HG03108 (cell line): Measurements from ENCODE around the gene AP2A2.
"Not testable (repeated sequence)": the region's sequence is repeated elsewhere in the genome, so short reads cannot be mapped to it uniquely, and the experiment has no call there.

ENCODE experiments used
- ATAC-seq: cut with Tn5 transposase; IDR thresholded peaks from one replicate; pipeline ENCODE4 v1.9.1; 2021; ENCODE audit warnings: moderate library complexity; ENCODE audit not compliant: unreplicated experiment

AP2A2 gene

DNA sequence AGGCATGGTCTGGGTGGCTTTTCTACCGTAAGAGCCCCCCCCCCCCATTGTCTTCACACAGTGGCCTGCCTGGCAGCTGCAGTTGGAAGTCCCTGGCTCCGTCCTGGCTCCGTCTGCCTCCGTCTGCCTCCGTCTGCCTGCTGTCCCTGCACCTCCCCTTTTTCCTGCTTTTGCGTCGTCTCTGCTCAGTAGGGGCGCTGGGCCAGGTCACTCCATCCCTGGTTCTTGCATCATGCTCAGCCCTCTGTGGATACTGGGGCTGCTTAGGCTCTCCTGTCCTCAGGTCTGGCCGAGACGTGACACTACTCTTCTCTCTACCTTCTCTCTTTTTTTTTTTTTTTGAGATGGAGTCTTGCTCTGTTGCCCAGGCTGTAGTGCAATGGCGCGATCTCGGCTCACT, 27.8 kb downstream of the AP2A2 start:
- no peak for ATAC-seq

DNA sequence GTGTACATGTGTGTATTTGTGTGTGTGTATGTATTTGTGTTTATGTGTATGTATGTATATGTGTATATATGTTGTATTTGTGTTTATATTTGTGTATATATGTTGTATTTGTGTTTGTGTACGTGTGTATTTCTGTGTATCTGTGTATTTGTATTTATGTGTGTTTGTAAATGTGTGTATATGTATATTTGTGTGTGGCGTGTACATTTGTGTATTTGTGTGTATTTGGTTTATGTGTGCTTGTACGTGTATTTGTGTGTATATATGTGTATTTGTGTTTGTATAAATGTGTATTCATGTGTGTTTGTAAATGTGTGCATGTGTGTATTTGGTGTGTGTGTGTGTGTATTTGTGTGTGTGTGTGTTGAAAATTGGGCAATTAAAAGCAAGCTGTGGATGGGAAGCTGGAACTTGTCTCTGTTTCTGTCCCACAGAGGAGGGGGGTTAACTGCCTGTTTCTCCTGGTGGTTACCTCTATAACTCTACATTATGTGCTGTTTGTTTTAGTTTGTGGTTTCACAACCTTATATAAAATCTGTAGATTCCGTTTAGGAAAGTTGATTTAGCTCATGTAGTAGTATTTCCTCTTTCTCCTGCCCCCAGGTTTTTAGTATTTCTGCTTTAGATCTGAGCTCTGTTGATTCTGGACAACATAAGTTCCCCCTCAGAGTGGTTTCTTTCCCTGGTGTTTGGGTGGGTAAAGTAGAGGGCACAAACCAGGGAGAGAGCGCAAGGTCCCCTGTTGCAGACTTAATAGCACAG, 28.9 kb downstream of the AP2A2 start:
- ATAC-seq, result no peak

DNA sequence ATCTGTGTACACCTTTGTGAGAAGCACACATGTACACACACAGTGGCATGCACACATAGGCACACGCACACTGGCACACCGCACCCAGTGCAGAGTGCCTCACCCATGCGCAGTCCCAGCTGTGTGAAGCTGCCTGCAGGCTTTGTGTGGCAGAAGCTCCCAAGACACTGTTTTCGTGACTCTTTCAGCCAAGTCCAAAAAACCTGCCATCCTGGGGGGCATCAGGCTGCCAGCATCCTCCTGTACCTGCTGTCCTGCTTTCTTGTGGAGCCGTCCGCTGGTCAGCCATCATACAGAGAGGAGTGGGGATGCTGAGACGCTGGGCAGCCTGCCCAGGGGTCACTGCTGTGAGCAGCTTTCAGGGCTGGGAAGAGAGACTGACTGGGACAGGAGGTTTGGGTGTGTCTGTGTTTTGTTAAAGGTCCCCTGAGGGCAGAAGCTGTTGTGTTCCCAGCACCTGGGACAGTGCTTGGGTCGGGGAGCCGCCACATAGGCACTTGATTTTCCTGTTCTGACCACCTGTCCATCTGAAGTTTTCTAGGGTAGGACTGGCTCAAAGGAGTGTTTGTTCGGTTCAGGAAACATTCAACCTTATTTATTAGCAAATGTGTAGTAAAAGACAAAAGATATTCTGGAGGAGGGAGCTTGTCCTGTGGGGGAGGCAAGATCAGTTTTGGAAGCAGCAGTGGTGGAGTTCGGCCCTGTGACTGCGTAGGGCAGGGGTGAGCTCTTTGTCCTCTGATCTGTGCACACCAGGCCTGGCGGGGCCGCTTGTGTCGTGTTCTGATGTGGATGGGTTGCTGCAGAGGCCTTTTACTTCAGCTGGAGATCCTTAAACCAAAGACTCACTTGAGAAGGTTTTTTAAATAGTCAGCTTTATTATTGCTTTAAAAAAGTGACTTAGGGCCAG, 29.7 kb downstream of the AP2A2 start:
- ATAC-seq, result no peak

DNA sequence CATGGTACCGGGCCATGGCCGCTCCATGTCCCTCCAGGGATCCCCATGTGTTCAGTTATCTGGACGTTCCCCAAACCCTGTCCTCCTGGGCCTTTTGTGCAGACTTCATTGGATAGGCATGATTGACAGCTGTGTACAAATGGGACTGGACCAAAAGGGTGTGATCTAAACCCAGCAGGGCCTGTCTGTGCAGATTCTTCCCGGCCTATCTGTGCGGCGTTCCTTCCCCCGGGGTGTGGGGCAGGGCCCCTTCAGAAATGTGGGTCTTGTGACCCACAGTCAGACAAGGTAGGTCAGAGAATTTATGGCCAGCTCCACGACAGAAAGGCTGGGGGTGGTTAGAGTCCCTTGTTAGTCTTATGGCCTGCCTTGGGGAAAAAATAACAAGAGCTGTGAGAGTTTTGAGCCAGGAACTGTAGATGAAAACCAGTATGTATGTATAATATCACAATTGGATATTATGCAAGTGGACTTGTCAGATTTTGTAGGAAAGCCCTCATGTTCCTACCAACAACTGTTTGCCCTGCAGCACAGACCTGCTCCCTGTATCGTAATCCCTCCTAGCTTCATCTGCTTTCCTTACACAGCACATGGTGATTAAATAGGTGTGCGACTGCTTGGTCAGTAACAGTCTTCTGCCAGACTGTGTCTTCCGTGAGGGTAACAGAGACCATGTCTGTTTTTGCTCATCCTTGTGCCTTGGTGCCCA, 31.7 kb downstream of the AP2A2 start:
- no peak for ATAC-seq

DNA sequence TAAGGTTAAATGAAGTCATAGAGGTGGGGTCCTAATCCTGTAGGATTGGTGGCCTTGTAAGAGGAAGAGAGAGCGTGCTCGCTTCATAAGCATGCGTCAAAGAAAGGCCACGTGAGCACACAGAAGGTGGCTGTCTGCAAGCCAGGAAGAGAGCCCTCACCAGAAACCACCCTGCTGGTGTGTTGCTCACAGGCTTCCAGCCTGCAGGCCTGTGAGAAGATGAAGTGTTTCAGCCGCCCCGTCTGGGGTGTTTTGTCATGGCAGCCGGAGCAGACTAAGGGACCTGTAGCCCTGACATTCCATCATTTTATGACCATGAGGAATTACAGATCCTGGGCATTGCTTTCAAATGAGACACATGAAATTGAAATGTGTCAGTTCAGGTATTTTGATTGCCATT, 32.4 kb downstream of the AP2A2 start:
- no peak for ATAC-seq

DNA sequence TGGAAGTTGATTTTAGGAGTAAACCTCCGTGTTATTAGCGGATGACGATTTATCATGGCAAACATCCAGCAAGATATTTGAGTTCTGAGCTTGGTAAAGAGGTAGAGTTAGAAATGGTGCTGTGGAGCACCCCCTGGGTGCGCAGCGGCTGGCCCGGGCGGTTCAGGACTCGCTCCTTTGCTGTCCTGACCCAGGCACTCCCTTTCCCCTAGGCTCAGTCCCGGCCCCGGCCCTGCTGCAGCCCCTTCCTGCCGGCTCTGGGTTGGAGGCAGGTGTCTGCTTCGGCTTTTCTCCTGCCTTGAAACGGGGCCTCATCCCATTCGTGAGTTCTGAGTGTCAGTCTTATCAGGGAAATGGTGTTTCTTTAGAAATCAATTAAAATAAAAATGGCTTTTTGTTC, 33.4 kb downstream of the AP2A2 start:
- no peak for ATAC-seq

DNA sequence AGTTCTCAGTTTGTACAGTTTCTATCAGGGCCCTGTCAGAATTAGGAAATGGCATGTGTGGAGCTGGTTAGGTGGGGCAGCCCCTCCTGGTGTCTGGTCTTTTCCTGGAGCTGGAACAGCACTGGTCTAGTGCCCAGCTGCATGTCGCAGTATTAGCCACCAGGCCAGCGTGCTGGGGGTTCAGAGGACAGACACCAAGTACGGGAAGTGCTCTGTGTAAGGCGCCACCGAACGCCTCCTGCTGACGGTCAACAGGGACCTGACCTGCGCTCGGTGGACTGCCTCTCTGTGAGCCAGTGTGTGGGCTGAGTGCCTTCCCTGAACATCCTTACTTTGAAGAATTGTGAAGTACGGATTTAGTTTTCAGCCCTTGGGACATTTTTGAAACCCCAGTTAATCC, 33.9 kb downstream of the AP2A2 start:
- ATAC-seq, result no peak

DNA sequence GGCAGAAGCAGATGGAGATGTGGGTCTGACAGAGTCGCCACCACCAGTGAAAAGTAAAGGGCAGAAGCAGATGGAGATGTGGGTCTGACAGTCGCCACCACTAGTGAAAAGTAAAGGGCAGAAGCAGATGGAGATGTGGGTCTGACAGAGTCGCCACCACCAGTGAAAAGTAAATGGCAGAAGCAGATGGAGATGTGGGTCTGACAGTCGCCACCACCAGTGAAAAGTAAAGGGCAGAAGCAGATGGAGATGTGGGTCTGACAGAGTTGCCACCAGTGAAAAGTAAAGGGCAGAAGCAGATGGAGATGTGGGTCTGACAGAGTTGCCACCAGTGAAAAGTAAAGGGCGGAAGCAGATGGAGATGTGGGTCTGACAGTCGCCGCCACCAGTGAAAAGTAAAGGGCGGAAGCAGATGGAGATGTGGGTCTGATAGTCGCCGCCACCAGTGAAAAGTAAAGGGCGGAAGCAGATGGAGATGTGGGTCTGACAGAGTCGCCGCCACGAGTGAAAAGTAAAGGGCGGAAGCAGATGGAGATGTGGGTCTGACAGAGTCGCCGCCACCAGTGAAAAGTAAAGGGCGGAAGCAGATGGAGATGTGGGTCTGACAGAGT, 35.7 kb downstream of the AP2A2 start:
- not testable (repeated sequence) for ATAC-seq

DNA sequence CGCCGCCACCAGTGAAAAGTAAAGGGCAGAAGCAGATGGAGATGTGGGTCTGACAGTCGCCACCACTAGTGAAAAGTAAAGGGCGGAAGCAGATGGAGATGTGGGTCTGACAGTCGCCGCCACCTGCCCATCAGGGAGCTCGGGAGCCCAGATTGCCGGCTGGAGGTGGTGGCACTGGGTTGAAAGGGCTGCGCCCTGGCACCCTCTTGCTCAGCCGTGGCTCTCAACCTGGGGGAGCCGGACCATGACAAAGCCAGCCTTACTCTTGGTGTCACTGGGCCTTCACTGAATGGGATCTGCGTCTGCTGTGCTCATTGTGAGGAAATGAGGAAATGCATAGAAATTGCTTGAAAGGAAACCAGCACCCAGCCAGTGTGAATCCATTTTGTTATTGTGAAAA, 36.3 kb downstream of the AP2A2 start:
- no peak for ATAC-seq

DNA sequence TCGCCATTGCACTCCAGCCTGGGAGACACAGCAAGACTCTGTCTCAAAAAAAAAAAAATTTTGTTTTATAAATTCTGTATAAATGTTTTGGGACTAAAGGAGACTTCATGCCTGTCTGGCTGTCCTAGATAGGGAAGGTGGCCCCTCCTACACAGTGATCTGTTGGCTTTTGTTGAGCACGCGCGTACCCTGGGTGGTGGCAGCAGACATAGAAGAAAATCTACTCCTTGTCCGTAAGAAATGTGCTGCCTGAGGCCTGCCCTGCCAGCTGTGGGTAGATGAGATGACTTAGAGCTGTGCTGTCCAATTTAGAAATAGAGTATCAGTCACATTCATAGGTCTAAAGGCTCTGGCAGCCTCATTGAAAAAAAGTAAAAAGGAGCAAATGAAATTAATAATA, 37.0 kb downstream of the AP2A2 start:
- ATAC-seq, result no peak

DNA sequence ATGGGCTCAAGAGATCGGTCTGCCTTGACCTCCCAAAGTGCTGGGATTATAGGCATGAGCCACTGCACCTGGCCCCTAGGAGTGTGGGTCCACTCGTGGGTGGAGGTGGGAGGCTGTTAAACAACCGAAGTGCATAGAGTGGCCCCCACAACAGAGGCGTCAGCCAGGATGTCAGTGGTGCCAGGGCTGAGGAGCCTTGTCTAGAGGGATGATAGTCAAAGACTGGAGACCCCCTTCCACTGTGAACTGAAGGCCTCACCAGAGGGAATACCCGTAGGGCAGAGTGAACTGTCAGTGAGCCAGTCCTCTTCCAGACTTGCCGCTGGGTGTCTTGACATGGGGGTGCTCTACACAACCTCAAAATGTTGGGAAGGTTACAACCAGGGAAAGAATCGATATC, 38.2 kb downstream of the AP2A2 start:
- no peak for ATAC-seq

DNA sequence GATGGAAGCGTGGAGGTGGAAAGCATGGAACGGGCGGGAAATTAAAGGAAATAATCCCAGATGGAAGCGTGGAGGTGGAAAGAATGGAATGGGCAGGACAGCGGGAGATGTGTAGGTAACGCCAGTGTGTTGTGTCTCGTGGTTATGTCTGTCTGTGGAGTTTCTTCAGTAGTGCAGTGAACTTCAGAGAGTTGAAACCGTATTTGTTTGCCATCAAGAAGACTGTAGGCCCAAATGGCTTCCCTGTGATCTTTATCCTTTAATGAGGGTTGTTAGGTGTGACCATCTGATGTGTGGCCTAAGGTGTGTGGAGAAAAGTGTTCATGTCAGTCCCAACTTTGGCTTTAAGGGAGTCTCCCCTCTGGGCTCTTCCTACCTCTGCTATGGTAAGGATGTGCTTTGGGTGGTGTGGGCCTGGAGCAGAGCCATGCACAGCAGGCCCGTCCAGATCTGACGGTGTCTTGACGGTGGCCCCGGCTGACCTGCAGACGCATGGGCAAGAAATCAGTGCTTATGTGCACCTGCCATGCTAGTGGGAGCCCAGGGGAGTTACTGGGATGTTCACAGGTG, 39.6 kb downstream of the AP2A2 start:
- ATAC-seq, result no peak

DNA sequence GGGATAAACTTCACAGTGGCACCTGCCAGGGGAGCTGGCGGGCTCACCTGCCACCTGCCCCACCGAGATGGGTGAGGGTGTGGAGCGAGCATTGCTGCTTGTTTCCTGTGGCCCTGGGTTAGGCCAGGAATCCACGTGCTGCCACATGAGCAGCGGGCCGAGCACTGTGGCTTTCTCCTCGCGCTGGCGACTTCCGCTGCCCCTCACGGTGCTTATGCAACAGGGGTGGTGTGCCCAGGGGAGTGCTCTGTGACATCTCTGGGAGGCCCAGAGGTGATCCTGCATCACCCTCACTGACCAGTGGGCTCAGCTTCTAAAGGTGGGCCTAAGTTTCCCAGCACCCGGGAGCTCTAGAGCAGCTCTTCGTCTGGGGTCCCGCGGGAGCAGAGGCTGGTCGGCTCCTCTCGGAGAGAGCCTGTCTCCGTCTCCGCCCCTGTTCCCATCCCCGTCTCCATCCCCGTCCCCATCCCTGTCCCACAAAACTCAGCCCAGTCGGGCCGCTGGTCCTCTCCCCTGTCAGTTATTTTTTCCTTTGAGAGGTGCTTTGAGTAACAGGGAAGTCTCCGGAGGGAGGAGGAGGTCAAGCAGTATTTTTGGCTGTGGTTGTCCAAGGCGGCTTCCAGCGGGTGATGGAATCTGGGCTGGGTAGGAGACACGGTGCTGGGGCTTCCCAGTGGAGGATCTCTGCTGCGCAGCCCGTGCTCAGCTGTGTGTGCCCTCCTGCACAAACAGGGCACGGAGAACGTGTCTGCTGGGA, 42.5 kb downstream of the AP2A2 start:
- ATAC-seq, result no peak

DNA sequence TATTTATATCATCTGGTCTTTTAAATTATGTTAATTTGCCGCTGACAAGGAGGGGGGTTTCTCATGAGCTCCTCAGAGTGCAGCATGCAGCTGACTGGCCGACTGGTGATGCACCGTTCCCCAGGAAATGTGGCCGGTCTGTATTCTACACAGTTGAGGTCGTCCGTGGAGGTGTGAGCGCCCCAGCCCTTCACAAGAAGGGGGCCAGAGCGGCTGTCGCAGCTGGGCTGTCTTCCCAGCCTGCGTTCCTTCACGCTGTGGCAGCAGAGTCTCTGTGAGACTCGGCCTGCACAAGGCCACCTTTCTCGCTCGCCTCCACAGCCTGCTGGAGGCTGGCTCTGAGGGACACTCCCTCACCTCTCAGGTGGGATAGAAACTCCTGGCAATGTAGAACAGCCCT, 43.2 kb downstream of the AP2A2 start:
- ATAC-seq, result no peak

DNA sequence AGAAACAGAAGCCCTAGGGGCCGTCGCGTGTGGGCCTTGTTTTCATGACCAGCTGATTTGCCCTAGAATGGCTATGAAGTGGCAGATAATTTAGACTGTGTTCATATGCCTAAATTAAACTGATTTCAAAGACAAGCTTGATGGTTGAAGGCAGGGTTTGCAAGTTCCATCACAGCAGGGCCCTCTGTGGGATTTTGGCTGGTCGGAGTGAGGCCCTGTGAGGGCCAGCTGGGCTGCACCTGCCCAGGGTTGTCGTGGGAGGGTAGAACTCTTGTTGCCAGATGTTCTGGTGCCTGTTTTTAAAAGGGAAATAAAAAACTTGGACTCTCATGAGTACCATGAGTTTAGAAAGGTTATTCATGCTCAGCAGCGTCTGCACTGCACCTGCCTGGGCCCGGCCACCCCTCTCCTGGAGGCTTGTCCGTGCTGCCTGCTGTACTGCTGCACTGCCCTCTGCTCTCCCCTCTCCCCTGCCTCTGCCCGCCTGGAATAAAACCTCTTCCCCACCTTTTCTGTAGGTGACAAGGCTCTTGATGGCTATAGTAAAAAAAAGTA, 44.1 kb downstream of the AP2A2 start:
- ATAC-seq, result no peak

DNA sequence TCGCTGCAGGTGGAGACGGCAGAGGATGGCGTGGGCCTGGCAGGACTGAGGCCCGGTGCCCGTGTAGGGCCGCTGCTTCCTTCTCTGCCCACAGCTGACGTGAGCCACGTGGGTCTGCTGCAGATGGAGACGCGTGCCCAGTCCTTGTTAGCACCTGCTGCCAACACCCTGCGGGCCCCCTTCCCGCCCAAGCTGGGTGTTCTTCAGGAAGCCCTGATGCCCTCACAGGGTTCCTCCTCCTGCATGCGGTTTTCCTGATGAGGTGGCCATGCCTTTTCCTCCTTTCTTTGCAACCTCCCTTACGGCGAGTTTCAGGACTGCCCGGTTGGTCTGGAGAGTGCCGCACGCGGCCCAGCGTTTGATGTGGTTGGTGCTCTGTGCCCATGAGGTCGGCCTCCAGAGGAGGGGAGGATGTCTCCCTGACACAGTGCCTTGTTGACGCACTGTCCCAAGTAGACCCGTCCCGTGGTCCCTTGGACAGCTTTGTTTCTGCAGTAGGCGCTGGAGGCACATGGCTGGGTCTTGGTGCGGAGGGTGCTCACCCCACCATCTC, 44.7 kb downstream of the AP2A2 start:
- no peak for ATAC-seq

DNA sequence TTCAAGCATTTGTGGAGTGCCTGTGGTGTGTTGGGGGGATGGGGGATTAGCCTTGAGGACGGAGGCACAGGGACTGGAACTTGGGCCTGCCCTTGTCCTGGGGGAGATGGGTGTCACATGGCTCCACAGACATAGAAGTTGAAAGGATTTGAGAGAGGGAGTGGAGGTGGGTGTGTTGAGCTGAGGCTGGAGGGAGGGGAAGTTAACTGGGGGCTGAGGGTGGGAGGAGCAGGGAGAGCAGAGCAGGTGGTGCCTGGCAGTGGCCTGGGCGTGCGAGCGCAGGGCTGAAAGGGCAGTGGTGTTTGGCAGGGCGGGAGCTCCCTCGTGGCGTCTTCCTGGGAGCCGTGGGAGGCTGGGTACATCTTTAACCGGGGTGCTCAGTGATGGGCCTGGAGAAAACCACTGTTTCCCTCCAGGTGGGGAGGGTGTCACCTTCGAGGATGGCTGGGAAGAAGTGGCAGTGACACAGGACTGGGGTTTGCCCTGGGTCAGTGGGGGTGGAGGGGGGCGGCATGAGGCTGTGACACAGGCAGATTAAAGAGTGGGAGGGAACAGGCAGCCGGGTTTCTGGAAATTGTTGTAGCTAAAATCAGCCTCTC, 45.5 kb downstream of the AP2A2 start:
- no peak for ATAC-seq

DNA sequence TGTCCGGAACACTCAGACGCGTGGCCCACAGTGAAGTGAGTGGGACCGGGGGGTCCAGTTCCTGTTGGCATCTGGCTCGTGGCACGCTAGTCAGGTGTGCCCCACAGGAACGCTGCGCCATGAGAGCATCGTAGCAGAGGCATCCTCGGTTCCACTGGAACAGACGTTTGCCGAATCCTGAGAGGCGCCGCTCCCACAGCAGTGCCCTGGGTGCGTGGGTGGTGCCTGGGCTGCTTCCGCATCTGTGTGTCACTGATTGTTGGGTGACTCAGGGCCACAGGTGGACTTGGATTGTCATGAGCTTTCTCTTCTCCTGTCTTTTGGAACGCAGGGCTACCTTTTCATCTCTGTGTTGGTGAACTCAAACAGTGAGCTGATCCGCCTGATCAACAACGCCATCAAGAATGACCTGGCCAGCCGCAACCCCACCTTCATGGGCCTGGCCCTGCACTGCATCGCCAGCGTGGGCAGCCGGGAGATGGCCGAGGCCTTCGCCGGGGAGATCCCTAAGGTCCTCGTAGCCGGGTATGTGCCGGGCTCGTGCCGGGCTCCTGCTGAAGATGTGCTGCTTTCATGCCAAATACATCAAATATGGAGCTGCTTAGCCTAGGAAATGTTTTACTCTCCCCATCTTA, 46.2 kb downstream of the AP2A2 start:
- no peak for ATAC-seq
